GM20000 (cell line): ENCODE results near the gene KANK4.
"Not testable (repeated sequence)": the region's sequence is repeated elsewhere in the genome, so short reads cannot be mapped to it uniquely, and the experiment has no call there.

Experiments
- DNase-seq: peaks from one replicate; pipeline ENCODE4 v3.0.0; 2012; ENCODE audit warnings: low spot score
- CTCF ChIP-seq: IDR thresholded peaks from 2 replicates; pipeline ENCODE4 v1.5.1; 2012; ENCODE audit warnings: mild to moderate bottlenecking, control low read depth; ENCODE audit errors: extremely low read depth, missing control alignments

Gene KANK4

DNA sequence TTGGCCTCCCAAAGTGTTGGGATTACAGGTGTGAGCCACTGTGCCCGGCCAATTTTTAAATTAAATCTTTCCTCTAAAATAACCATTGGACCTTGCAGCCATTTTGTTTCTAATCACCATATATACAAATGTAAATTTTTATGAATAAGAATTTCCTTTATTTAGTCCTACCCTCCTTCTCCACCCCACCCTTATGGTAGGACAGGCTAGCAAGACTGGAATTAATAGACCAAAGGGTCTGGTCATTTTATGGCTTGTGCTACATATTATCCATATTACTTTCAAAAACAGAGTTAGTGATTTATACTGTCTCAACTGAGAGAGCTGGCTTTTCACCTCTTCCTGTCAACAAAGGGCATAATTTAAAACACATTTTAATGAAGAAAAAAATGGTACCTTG is 98.1 kb downstream of the KANK4 start:
- DNase-seq = no peak
- TF ChIP-seq CTCF = no peak

GRCh38 chr1:62220456-62220855 is 98.8 kb downstream of the KANK4 start:
- not testable (repeated sequence) for DNase-seq

DNA sequence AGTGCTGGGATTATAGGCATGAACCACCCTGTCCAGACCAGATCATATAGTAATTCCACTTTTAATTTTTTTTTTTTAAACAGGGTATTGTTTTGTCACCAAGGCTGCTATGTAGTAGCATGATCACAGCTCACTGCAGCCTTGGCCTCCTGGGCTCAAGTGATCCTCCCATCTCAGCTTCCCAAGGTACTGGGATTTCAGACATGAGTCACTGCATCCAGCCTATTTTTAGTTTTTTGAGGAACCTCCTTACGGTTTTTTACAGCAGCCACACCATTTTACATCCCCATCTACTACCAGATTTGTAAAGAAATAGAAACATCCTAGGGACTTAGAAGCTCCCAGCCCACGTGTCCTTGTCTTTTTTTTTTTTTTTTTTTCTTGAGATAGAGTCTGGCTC is 100.6 kb downstream of the KANK4 start:
- DNase-seq = no peak

DNA sequence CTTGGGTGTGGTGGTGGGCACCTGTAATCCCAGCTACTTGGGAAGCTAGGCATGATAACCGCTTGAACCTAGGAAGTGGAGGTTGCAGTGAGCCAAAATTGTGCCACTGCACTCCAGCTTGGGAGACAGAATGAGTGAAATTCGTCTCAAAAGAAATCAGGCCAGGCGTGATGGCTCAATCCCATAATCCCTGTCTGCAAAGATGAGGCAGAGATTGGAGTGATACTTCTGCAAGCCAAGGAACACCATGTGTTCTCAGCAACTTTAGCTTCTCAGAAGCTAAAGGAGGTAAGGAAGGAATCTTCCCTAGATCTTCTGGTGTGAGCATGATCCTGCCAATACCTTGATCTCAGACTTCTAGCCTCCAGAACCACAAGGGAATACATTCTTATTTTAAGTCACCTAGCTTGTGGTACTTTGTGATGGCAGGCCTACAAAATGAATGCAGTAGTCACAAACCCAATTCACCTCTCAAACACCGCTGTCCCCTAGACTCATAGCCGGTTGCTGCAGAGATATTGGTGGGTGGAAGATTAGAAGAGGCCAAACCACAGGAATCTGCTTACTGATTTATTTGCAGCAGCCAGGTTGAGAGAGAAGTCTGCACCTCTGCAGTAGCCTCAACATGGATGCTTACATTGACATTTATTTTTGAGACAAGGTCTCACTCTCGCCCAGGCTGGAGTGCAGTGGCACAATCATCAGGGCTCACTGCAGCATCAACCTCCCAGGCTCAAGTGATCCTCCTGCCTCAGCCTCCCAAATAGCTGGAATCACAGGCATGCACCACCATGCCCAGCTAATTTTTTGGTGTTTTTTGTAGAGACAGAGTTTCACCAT is 105.9 kb downstream of the KANK4 start:
- no peak for DNase-seq
- TF ChIP-seq CTCF = no peak

More for the DNA sequence above, 100.6 kb downstream of the KANK4 start:
- TF ChIP-seq CTCF = no peak

DNA sequence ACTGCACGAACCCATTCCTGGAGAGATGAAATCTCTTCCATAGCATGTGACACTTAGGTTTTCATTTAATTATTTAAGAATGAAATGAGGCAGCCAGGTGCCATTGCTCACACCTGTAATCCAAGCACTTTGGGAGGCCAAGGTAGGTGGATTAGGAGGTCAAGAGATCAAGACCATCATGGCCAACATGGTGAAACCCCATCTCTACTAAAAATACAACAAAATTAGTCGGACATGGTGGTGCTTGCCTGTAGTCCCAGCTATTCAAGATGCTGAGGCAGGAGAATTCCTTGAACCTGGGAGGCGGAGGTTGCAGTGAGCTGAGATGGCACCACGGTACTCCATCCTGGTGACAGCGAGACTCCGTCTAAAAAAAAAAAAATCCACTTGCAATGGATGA is 106.8 kb downstream of the KANK4 start:
- DNase-seq = no peak
- no peak for TF ChIP-seq CTCF

GRCh38 chr1:62210960-62211359 is 108.3 kb downstream of the KANK4 start:
- no peak for TF ChIP-seq CTCF
- DNase-seq = no peak

GRCh38 chr1:62209931-62210595 is 109.2 kb downstream of the KANK4 start:
- no peak for TF ChIP-seq CTCF
- DNase-seq = no peak
